Stimulated activated CD4-positive, alpha-beta T cell treated with anti-CD3 and anti-CD28 coated beads, Interleukin-12 subunit alpha, Interleukin-12 subunit beta, amount 100 ng/mL, for 48 hours (primary cell): ENCODE measurements around the gene DECR2.
"Not testable (repeated sequence)": the region's sequence is repeated elsewhere in the genome, so short reads cannot be mapped to it uniquely, and the experiment has no call there.

ENCODE experiments used
- DNase-seq, 3 donors: peaks; one replicate each; pipeline ENCODE4 v3.0.0-alpha.2; 2020; ENCODE audit warnings: low read depth in 2 of 3, low spot score in 1 of 3

Gene DECR2

GRCh38 chr16:399340-400019 is 2.2 kb upstream of the DECR2 start:
- DNase-seq = no peak

DNA sequence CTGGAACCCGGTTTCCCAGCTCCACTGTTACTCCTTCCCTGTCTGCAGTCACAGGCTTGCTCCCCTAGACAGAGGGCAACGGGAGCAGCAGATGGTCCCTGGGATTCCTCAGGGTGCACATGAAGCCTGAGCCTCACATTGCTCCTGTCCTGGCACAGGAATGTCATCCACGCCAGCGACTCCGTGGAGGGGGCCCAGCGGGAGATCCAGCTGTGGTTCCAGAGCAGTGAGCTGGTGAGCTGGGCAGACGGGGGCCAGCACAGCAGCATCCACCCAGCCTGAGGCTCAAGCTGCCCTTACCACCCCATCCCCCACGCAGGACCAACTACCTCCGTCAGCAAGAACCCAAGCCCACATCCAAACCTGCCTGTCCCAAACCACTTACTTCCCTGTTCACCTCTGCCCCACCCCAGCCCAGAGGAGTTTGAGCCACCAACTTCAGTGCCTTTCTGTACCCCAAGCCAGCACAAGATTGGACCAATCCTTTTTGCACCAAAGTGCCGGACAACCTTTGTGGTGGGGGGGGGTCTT is 1.6 kb upstream of the DECR2 start:
- DNase-seq = no peak

GRCh38 chr16:404971-405486 is 3.3 kb downstream of the DECR2 start:
- no peak for DNase-seq

GRCh38 chr16:405548-406506 is 4.1 kb downstream of the DECR2 start:
- DNase-seq = no peak

- DNase-seq = no peak
These were observed 5.6 kb downstream of the DECR2 start for GRCh38 chr16:407253-407652.

- no peak for DNase-seq
These were observed 9.0 kb downstream of the DECR2 start for GRCh38 chr16:410516-411178.

DNA sequence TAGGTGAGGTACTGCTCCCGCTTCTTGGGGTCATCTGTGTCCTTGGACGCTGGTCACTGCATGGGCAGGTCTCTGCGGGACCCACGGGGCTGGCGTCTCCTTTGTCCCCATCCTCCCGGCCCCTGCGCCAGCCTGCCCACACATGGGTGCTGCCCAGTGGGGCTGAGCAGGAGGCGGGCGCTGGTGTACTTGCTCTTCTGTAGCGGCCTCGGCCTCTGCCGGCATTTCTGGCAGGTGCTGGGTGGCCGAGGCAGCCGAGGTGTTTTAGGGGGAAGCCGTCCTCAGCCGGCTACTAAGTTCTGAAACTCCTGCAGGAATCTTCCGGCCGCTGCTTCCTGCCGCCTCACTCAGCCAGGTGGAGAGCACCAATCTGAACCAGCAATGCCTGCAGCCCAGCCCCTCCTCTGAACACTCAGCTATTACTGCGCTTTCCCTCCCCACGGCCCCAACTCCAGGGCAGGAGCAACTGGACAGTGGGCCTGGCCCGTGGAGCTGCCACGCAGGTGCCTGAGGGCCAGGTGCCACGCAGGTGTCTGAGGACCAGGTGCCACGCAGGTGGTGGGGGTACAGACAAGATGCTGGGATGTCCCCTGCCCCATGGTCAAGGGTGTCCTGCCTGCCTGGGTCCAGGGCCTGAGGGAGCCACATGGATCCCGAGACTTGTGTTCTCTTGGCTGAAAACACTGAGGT is 10.0 kb downstream of the DECR2 start:
- DNase-seq = no peak

GRCh38 chr16:414395-415169 is 12.9 kb downstream of the DECR2 start:
- DNase-seq = no peak

DNA sequence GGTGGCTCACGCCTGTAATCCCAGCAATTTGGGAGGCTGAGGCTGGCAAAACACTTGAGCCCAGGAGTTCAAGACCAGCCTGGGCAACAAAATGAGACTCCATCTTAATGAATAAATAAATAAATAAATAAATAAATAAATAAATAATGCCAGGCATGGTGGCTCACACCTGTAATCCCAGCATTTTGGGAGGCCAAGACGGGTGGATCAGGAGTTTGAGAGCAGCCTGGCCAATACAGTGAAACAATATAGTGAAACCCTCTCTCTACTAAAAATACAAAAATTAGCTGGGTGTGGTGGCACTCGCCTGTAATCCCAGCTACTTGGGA is 13.4 kb downstream of the DECR2 start:
- not testable (repeated sequence) for DNase-seq

DNA sequence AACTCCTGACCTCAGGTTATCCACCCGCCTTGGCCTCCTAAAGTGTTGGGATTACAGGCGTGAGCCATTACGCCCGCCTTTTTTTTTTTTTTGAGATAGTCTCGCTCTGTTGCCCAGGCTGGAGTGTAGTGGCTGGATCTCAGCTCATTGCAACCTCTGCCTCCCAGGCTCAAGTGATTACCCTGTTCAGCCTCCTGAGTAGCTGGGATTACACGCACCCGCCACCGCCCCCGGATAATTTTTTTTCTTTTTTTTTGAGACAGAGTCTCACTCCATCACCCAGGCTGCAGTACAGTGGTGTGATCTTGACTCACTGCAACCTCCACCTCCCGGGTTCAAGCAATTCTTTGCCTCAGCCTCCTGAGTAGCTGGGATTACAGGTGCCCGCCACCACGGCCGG is 20.5 kb downstream of the DECR2 start:
- DNase-seq = not testable (repeated sequence)

- DNase-seq = no peak
These were observed 22.4 kb downstream of the DECR2 start for GRCh38 chr16:424033-424622.

DNA sequence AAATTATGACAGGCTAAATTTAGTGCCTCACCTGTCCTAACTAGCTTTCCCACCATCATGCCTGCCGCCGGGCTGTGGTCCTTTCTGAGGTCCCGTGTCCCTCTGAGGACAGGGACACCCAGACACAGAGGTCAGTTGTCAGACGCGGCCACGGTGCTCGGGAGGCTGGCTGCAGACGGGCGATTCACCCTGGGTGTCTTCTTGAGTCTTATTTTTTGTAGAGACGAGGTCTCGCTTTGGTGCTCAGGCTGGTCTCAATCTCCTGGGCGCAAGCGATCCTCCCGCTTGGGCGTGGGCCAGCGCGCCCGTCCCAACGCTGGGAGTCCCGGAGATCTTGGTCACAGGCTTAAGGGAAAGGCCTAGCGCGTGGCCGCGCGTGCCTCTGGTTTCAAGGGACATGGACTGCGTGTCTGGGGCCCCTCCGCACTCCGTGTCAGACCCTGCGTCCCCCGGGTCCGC is 23.0 kb downstream of the DECR2 start:
- DNase-seq = no peak

- DNase-seq = peak; percentile 63 to 83 (median 71)
These were observed 23.5 kb downstream of the DECR2 start, which contains the start of gene RAB11FIP3 for GRCh38 chr16:425082-425718. Gene RAB11FIP3, plus strand, starts transcription at chr16:425649. Its CDS starts 358 bp downstream, at chr16:426007.

- peak in 1 of 3 donors; percentile 38 for DNase-seq
These were observed 24.0 kb downstream of the DECR2 start for GRCh38 chr16:425740-426114.

- DNase-seq = peak in 1 of 3 donors; percentile 7
These were observed 24.6 kb downstream of the DECR2 start for GRCh38 chr16:426115-426905.

DNA sequence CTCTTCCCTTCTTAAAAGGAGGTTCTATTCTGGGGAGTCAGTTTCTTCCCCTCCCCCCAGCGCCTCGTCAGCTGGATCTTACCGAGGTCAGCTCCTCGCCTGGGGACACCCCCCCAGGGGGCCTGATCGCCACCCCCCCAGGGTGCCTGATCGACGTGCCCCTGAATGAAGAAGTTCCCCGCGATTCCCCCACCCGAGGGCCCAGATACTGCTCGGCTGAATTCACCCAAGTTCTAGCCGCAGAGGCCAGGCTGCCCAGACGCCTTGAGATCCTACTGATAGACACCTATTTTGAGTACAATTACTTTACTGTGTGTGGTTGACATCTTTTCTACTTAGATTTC is 25.2 kb downstream of the DECR2 start:
- DNase-seq = no peak

- no peak for DNase-seq
These were observed 25.6 kb downstream of the DECR2 start for GRCh38 chr16:427250-427649.

- no peak for DNase-seq
These were observed 29.2 kb downstream of the DECR2 start for GRCh38 chr16:430904-431303.
